ENCODE results near the gene GRIK2.

GRIK2 gene

GRCh38 chr6:101652079-101652478, 258.6 kb downstream of the GRIK2 start:
- no peaks in the 10 kb centered on the region for H3K4me1 Mint-ChIP-seq
- no peak overlapping the region for H3K4me3 Mint-ChIP-seq
- DNase-seq, result no peak
- no peak overlapping the region for H3K27ac Mint-ChIP-seq
- no peak for ATAC-seq
- H3K27me3 Mint-ChIP-seq, result no peaks in the 10 kb centered on the region
- peaks cover 12 to 13% of the 10 kb centered on the region in 2 donors for H3K9me3 Mint-ChIP-seq

DNA sequence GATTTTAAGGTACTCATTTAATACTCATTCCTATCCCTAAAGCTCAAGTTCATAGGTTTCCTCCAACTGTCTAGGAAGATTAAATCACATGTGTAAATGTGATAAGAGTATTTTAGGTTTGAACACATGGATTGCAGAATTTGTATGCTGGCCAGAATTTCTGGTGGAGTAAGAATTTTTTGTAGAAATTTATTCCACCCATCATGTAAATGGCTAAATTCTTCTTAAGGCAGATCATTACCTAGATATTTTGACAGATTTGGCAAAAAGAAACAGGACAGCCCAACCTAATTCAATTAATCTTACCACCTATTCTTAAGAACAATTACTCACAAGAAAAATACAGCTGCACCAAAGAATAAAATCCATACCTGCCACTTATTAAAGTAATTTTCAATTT, 261.6 kb downstream of the GRIK2 start:
- ATAC-seq, result no peak
- H3K27ac Mint-ChIP-seq, result no peak overlapping the region
- H3K27me3 Mint-ChIP-seq, result no peaks in the 10 kb centered on the region
- H3K4me1 Mint-ChIP-seq, result no peaks in the 10 kb centered on the region
- DNase-seq, result no peak
- peaks cover 13 to 22% of the 10 kb centered on the region in 2 donors for H3K9me3 Mint-ChIP-seq
- H3K4me3 Mint-ChIP-seq, result no peak overlapping the region

GRCh38 chr6:101662111-101662897, 268.8 kb downstream of the GRIK2 start:
- Mint-ChIP-seq H3K4me3 (no peak overlapping the region), H3K27ac (no peak overlapping the region), H3K9me3 (peaks cover 4 to 28% of the 10 kb centered on the region in 2 donors), H3K4me1 (no peaks in the 10 kb centered on the region), H3K27me3 (no peaks in the 10 kb centered on the region)
- DNase-seq (no peak), ATAC-seq (no peak)

DNA sequence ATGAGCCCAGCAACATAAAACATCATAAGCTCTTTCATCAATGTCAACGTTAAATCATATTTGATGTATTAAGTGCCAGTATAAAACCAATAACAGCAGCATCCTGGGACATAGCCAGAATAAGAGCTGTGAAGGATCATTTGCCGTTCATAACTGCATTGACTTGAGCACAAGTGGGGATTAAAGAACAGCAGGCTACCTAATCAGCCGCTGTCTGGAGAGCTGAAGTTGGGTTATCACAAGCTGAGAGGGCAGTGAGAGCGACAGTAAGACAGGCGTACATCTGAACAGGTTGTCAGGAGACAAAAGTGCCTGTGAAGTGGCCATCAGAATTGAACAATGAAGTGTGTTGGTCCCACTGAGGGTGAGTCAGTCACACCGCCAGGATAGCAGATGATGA, 269.6 kb downstream of the GRIK2 start:
- Mint-ChIP-seq H3K9me3 (peaks cover 4 to 26% of the 10 kb centered on the region in 2 donors), H3K4me3 (no peak overlapping the region), H3K4me1 (no peaks in the 10 kb centered on the region), H3K27me3 (no peaks in the 10 kb centered on the region), H3K27ac (no peak overlapping the region)
- ATAC-seq (no peak), DNase-seq (no peak)

GRCh38 chr6:101666256-101666655, 272.7 kb downstream of the GRIK2 start:
- DNase-seq, result no peak

GRCh38 chr6:101668496-101669030, 275.1 kb downstream of the GRIK2 start:
- H3K27me3 Mint-ChIP-seq, result no peaks in the 10 kb centered on the region
- no peak for ATAC-seq

More at GRCh38 chr6:101666256-101666655, 272.7 kb downstream of the GRIK2 start:
- no peaks in the 10 kb centered on the region for H3K27me3 Mint-ChIP-seq
- no peaks in the 10 kb centered on the region for H3K4me1 Mint-ChIP-seq
- H3K9me3 Mint-ChIP-seq, result peaks cover 4 to 21% of the 10 kb centered on the region in 2 donors
- ATAC-seq, result no peak
- H3K4me3 Mint-ChIP-seq, result no peak overlapping the region
- H3K27ac Mint-ChIP-seq, result no peak overlapping the region

DNA sequence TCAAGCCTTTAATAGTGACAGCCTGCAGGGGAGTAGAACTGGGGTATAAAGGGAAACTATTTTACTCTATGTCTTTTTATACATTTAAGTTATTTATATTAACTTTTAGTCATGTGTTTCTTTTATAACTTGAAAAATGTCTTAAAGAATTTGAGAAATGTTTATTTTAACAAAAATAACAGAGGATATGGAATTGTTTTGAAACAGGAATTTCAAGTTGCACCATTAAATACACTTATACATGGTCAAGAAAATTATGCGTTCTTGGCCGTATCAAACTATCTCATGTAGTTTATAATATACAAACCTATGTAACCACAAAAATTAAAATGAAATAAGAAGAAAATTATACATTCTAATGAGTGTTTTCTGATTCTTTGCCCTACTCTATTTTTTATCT, 282.7 kb downstream of the GRIK2 start:
- no peak overlapping the region for H3K4me3 Mint-ChIP-seq
- H3K9me3 Mint-ChIP-seq, result peaks cover 0 to 3% of the 10 kb centered on the region in 2 donors
- no peaks in the 10 kb centered on the region for H3K27me3 Mint-ChIP-seq
- H3K27ac Mint-ChIP-seq, result no peak overlapping the region
- DNase-seq (no peak), ATAC-seq (no peak)
- H3K4me1 Mint-ChIP-seq, result no peaks in the 10 kb centered on the region

More at GRCh38 chr6:101668496-101669030, 275.1 kb downstream of the GRIK2 start:
- no peak for DNase-seq
- no peaks in the 10 kb centered on the region for H3K4me1 Mint-ChIP-seq
- peaks cover 2 to 19% of the 10 kb centered on the region in 2 donors for H3K9me3 Mint-ChIP-seq
- no peak overlapping the region for H3K4me3 Mint-ChIP-seq
- no peak overlapping the region for H3K27ac Mint-ChIP-seq

DNA sequence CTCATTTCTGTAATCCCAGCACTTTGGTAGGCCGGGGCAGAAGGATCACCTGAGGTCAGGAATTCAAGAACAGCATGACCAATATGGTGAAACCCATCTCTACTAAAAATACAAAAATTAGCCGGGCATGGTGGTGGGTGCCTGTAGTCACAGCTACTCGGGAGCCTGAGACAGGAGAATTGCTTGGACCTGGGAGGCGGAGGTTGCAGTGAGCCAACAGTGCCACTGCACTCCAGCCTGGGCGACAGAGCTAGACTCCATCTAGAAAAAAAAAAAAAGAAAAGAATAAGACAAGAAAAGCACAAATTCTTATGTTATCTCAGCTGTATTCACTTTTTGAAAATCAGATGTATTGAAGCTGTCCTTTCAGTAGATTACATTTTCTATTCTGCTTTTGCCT, 289.4 kb downstream of the GRIK2 start:
- no peak overlapping the region for H3K4me3 Mint-ChIP-seq
- H3K4me1 Mint-ChIP-seq, result no peaks in the 10 kb centered on the region

GRCh38 chr6:101683884-101684283, 290.4 kb downstream of the GRIK2 start:
- no peaks in the 10 kb centered on the region for H3K4me1 Mint-ChIP-seq

More for the DNA sequence above, 289.4 kb downstream of the GRIK2 start:
- no peaks in the 10 kb centered on the region for H3K27me3 Mint-ChIP-seq
- no peaks in the 10 kb centered on the region for H3K9me3 Mint-ChIP-seq
- H3K27ac Mint-ChIP-seq, result no peak overlapping the region
- DNase-seq (no peak), ATAC-seq (no peak)

DNA sequence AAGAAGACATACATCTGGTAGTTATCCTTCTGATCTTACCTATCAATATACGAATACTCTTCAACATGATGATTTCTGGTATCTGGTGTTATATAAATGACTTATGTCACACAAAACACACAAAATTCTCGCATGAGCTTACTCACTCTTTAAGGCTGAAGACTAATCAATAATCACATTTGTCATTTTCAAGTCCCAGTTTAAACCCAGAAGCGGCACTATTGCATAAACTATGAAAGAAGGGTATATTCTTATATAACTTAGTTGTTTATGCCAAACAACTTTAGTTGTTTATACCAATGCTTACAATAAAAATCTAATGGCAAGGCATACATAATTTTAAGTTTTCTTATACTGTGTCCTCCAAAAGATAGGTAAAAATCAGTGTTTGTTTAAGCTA, 293.1 kb downstream of the GRIK2 start:
- DNase-seq, result no peak
- no peak overlapping the region for H3K27ac Mint-ChIP-seq
- no peaks in the 10 kb centered on the region for H3K27me3 Mint-ChIP-seq

More at GRCh38 chr6:101683884-101684283, 290.4 kb downstream of the GRIK2 start:
- Mint-ChIP-seq H3K27me3 (no peaks in the 10 kb centered on the region), H3K4me3 (no peak overlapping the region), H3K9me3 (no peaks in the 10 kb centered on the region), H3K27ac (no peak overlapping the region)
- no peak for DNase-seq
- ATAC-seq, result no peak

DNA sequence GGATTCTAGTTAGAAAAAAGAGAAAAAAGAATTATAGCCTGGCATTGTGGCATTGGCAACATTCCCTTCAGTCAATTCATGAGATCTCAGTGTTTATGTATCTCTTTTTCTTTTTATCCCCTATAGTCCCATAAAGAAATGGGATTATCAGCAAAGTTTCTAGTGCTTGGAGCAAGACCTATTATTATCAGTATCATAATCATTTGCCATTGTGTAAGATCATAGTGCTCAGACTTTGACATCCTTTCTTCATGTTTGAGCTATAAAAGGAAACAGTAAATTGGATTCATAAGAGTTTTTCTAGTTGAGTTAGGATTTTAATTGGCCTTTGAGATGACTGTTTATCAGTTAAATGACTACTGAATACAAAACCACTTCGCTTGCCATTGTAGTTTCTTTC, 295.6 kb downstream of the GRIK2 start:
- Mint-ChIP-seq H3K9me3 (peaks cover 0 to 3% of the 10 kb centered on the region in 2 donors), H3K4me1 (no peaks in the 10 kb centered on the region), H3K4me3 (no peak overlapping the region), H3K27ac (no peak overlapping the region), H3K27me3 (no peaks in the 10 kb centered on the region)
- ATAC-seq, result no peak
- no peak for DNase-seq

More for the DNA sequence above, 293.1 kb downstream of the GRIK2 start:
- ATAC-seq, result no peak
- Mint-ChIP-seq H3K4me1 (no peaks in the 10 kb centered on the region), H3K9me3 (peaks cover 0 to 3% of the 10 kb centered on the region in 2 donors), H3K4me3 (no peak overlapping the region)

DNA sequence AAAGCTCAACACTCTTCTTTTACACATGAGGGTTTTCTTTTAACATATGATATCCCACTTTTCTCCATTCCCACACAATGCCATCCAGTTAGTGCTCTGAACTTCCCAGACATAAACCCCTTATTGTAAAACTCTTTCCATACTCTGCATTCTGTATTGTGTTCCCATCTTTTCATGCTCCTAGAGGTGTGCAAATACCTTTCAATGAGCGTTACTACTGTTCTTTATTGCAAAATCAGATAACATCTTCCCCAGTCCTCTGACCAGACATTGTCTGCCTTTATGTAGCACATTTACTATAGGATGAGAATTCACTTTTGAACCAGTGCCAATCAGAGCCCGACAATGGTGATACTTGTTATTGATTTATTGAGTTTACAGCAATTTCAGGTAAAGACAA, 296.2 kb downstream of the GRIK2 start:
- H3K9me3 Mint-ChIP-seq, result peaks cover 0 to 3% of the 10 kb centered on the region in 2 donors

DNA sequence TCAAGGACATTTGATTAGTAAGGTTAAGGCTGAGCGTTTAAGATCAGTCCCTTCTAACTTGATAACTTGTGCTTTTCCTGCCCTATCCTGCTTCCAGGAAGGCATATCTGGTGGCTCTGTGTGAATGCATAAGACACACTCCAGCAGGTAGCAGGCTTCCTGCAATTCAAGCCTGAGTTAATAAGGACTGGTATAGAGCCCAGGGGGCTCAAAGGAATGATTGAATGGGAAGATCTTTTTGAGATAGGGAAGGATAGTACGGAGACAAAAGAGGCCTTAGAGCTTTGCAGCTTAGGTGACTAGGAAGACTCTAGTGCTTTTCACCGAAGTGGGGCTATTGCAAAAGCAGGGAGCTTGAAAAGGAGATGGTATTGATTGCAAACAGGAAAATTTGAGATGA, 307.1 kb downstream of the GRIK2 start:
- Mint-ChIP-seq H3K4me1 (no peaks in the 10 kb centered on the region), H3K4me3 (no peak overlapping the region), H3K27ac (no peak overlapping the region), H3K27me3 (no peaks in the 10 kb centered on the region), H3K9me3 (peaks cover 6 to 10% of the 10 kb centered on the region in 2 donors)
- DNase-seq, result no peak
- no peak for ATAC-seq

More for the DNA sequence above, 296.2 kb downstream of the GRIK2 start:
- Mint-ChIP-seq H3K4me3 (no peak overlapping the region), H3K27ac (no peak overlapping the region), H3K27me3 (no peaks in the 10 kb centered on the region), H3K4me1 (no peaks in the 10 kb centered on the region)
- ATAC-seq (no peak), DNase-seq (no peak)

DNA sequence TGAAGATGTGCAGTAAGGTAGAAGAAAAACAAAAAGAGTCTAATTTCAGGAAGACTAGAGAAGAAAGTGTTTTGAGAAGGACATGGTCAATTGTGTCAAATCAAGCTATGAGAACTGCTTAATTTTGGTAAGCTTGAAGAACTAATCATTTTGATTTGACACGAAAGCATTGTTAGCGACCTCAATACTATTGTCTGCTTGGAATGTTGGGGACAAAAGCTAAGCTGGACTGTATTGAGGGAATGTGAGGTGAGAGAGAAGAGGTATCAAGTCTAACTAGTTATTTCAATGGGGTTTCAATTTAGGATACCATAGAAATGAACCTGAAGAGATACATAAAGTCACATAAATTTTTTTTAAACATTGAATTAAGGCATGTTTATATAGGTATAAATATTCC, 309.8 kb downstream of the GRIK2 start:
- Mint-ChIP-seq H3K4me3 (no peak overlapping the region), H3K4me1 (no peaks in the 10 kb centered on the region), H3K27me3 (no peaks in the 10 kb centered on the region), H3K9me3 (peaks cover 6 to 10% of the 10 kb centered on the region in 2 donors), H3K27ac (no peak overlapping the region)
- DNase-seq, result no peak
- ATAC-seq, result no peak

DNA sequence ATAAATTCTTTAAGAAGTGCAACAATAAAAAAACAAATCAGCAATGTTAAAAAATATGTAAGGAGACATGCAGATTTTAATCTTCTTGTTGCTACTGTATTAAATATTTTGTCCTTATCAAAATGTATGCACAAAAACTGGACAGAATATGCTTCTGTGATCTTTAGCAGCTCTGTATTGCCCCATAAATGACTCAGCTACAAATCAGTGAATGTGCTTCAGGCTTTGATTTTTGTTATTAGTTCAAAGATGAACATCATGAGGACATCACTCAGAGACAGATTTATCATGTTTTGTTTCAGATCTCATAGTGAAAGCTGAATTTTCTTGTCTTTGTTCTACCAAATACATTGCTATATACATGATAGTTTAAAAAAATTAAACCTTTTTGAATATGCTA, 312.4 kb downstream of the GRIK2 start:
- Mint-ChIP-seq H3K4me3 (no peak overlapping the region), H3K9me3 (peaks cover 0 to 15% of the 10 kb centered on the region in 2 donors), H3K27ac (no peak overlapping the region), H3K27me3 (no peaks in the 10 kb centered on the region), H3K4me1 (no peaks in the 10 kb centered on the region)
- no peak for ATAC-seq
- DNase-seq, result no peak

DNA sequence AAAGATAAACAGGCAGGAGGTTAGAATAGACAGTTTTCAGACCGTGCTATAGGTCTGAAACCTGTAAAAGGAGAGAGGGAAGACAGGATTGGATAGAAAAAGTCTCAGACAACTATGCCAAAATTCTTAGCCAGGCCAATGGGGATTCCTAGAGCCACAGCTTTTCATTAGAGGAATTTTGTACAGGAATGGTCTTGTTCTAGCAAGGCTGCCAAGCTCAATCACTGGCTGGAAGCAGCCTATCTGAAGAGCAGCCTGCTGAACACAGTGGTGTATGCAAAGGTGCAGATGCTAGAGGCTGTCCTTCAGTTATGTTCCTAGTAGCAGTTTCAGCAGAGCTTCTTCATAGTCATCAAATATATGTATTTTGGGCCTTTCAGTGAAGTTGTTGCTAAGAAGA, 313.1 kb downstream of the GRIK2 start:
- H3K27ac Mint-ChIP-seq, result no peak overlapping the region
- H3K4me1 Mint-ChIP-seq, result no peaks in the 10 kb centered on the region
- ATAC-seq, result no peak
- peaks cover 0 to 15% of the 10 kb centered on the region in 2 donors for H3K9me3 Mint-ChIP-seq
- no peaks in the 10 kb centered on the region for H3K27me3 Mint-ChIP-seq
- no peak overlapping the region for H3K4me3 Mint-ChIP-seq
- DNase-seq, result no peak
